Gastroesophageal sphincter (tissue), 4 donors: Measurements from ENCODE around the gene TMEM175. TPM values are rescaled to one million over a fixed set of nuclear protein-coding genes. Genes with fewer than 3 reads are reported as not detected.

Source experiments
- ATAC-seq: fragments of 150-250 bp; one replicate; pipeline ENCODE4 v1.9.1; 2016; ENCODE audit warnings: mild to moderate bottlenecking, moderate library complexity
- H3K27ac ChIP-seq, 4 donors: fragments of 200-600 bp; sonication (generic) in 3 of 4; 1 replicate in 3 of 4; 2 replicates in 1 of 4; pipeline ENCODE4 v1.5.1; 2016 to 2019
- H3K27me3 ChIP-seq: fragments of 200-600 bp; sonication (generic); one replicate; pipeline ENCODE4 v1.5.1; 2019
- H3K36me3 ChIP-seq, 2 donors: fragments of 200-600 bp; sonication (generic); one replicate each; pipeline ENCODE4 v1.5.1; 2019; ENCODE audit warnings: control low read depth in 1 of 2
- H3K4me1 ChIP-seq, 3 donors: fragments of 200-600 bp; sonication (generic); 1 replicate in 2 of 3; 2 replicates in 1 of 3; pipeline ENCODE4 v1.5.1; 2016 to 2019; ENCODE audit warnings: control low read depth in 2 of 3
- H3K4me3 ChIP-seq, 2 donors: fragments of 200-600 bp; sonication (generic); one replicate each; pipeline ENCODE4 v1.5.1; 2019; ENCODE audit warnings: mild to moderate bottlenecking in 1 of 2, moderate library complexity in 1 of 2
- H3K9me3 ChIP-seq, 3 donors: fragments of 200-600 bp; sonication (generic); one replicate each; pipeline ENCODE4 v1.5.1; 2017 to 2019; ENCODE audit warnings: control low read depth in 2 of 3
- CTCF ChIP-seq, 4 experiments: fragments of 200-600 bp in 2 of 4; fragments of 450-650 bp in 2 of 4; sonication (generic) in 1 of 4; IDR thresholded peaks; one replicate each; pipeline ENCODE4 v1.5.1; 2017 to 2019; ENCODE audit warnings: antibody characterized with exemption in 4 of 4, mild to moderate bottlenecking in 2 of 4, moderate library complexity in 2 of 4
- EP300 ChIP-seq: sonication (generic); formaldehyde crosslinking; IDR thresholded peaks from one replicate; pipeline ENCODE4 v1.6.1; 2017; ENCODE audit warnings: antibody characterized with exemption, mild to moderate bottlenecking
- POLR2A ChIP-seq, 2 donors: fragments of 450-650 bp; IDR thresholded peaks; one replicate each; pipeline ENCODE4 v1.6.1; 2017; ENCODE audit warnings: antibody characterized with exemption in 2 of 2, mild to moderate bottlenecking in 2 of 2, moderate library complexity in 1 of 2
- POLR2AphosphoS5 ChIP-seq: sonication (generic); formaldehyde crosslinking; IDR thresholded peaks from one replicate; pipeline ENCODE4 v1.6.1; 2017; ENCODE audit warnings: antibody characterized with exemption
- WGBS, 2 donors: methylation state at CpG; one replicate each; pipeline ENCODE4 v1.1.5; 2018; ENCODE audit warnings: low coverage in 1 of 2; 5-methylcytosine and 5-hydroxymethylcytosine counted together
- total RNA-seq, 4 donors: library from RNA; depleted of rRNA; stranded (reverse); fragments of >200 nt; gene quantifications; one replicate each; pipeline ENCODE4 v1.1.0, GENCODE V29; 2016

The TMEM175 gene
- total RNA-seq, 4 donors from 2014 or later = 21.7 to 40.3 (median 24.2) TPM

- no CpG with 5 or more reads among the region's 16 CpGs for WGBS, 2 donors
- H3K9me3 ChIP-seq = no peaks in the 10 kb centered on the region
- no peak overlapping the region for H3K4me3 ChIP-seq
- no peak overlapping the region for H3K27ac ChIP-seq
- H3K27me3 ChIP-seq = no peaks in the 10 kb centered on the region
- ATAC-seq = no peak
- TF ChIP-seq POLR2A (IDR thresholded peaks at IDR 0.05) (no peak), POLR2AphosphoS5 (no peak), EP300 (no peak), CTCF (IDR thresholded peaks at IDR 0.05) (no peak)
- no peaks in the 10 kb centered on the region for H3K4me1 ChIP-seq
- peaks cover 0 to 99% of the 10 kb centered on the region in 2 donors for H3K36me3 ChIP-seq
These were observed 27.9 kb downstream of the TMEM175 start for GRCh38 chr4:960140-960635.

- H3K36me3 ChIP-seq = peaks cover 0 to 99% of the 10 kb centered on the region in 2 donors
- TF ChIP-seq POLR2A (IDR thresholded peaks at IDR 0.05) (no peak), EP300 (no peak), CTCF (IDR thresholded peaks at IDR 0.05) (no peak), POLR2AphosphoS5 (no peak)
- no peaks in the 10 kb centered on the region for H3K27me3 ChIP-seq
- ATAC-seq = no peak
- no peak overlapping the region for H3K4me3 ChIP-seq
- no CpG with 5 or more reads among the region's 35 CpGs for WGBS, 2 donors
- no peaks in the 10 kb centered on the region for H3K9me3 ChIP-seq
- H3K4me1 ChIP-seq = no peaks in the 10 kb centered on the region
- no peak overlapping the region for H3K27ac ChIP-seq
These were observed 28.5 kb downstream of the TMEM175 start for GRCh38 chr4:960636-961350.

- Histone ChIP-seq H3K27ac (no peak overlapping the region), H3K36me3 (peaks cover 0 to 100% of the 10 kb centered on the region in 2 donors), H3K27me3 (no peaks in the 10 kb centered on the region), H3K9me3 (no peaks in the 10 kb centered on the region), H3K4me1 (no peaks in the 10 kb centered on the region), H3K4me3 (no peak overlapping the region)
- ATAC-seq = no peak
- TF ChIP-seq EP300 (no peak), CTCF (IDR thresholded peaks at IDR 0.05) (no peak), POLR2AphosphoS5 (no peak), POLR2A (IDR thresholded peaks at IDR 0.05) (no peak)
- WGBS, 2 donors = 53% methylated on average over 2 of the region's 52 CpGs; no CpG with 5 or more reads in 1 of the 2 donors
These were observed 29.3 kb downstream of the TMEM175 start for GRCh38 chr4:961351-962230.

GRCh38 chr4:962231-963208 is 30.3 kb downstream of the TMEM175 start:
- Histone ChIP-seq H3K27me3 (no peaks in the 10 kb centered on the region), H3K9me3 (no peaks in the 10 kb centered on the region), H3K36me3 (peaks cover 0 to 99% of the 10 kb centered on the region in 2 donors), H3K27ac (no peak overlapping the region), H3K4me1 (peaks cover 0 to 4% (median 0%) of the 10 kb centered on the region in 3 donors), H3K4me3 (no peak overlapping the region)
- ATAC-seq = no peak
- TF ChIP-seq POLR2AphosphoS5 (no peak), POLR2A (IDR thresholded peaks at IDR 0.05) (no peak), EP300 (no peak), CTCF (IDR thresholded peaks at IDR 0.05) (no peak)
- 85% methylated on average over 5 of the region's 54 CpGs; no CpG with 5 or more reads in 1 of the 2 donors for WGBS, 2 donors
